OCI-LY3 (cell line): ENCODE results near the gene CLEC18C.
"Not testable (repeated sequence)": the region's sequence is repeated elsewhere in the genome, so short reads cannot be mapped to it uniquely, and the experiment has no call there.

Experiments
- H2AFZ ChIP-seq: fragments of 200-600, 300-600 bp; shearing (Covaris generic); 2 replicates; pipeline ENCODE4 v1.6.0; 2014; ENCODE audit warnings: antibody characterized with exemption, low read depth, low read length
- H3K27ac ChIP-seq: fragments of 200-600, 300-600 bp; sonication (generic); 2 replicates; pipeline ENCODE4 v1.5.1; 2014; ENCODE audit warnings: mild to moderate bottlenecking, low read length, moderate library complexity, mixed read lengths
- H3K27me3 ChIP-seq: fragments of 200-600, 300-600 bp; sonication (generic); 2 replicates; pipeline ENCODE4 v1.6.1; 2014; ENCODE audit warnings: low read depth, low read length, mixed read lengths
- H3K36me3 ChIP-seq: fragments of 200-600, 300-600 bp; sonication (generic); replicated peaks from 2 replicates; pipeline ENCODE3; 2014; ENCODE audit warnings: low read depth, low read length, mixed read lengths
- H3K4me1 ChIP-seq: fragments of 300-600, 200-600 bp; sonication (generic); 2 replicates; pipeline ENCODE4 v1.6.1; 2014; ENCODE audit warnings: low read length, mixed read lengths
- H3K4me2 ChIP-seq: fragments of 200-600, 300-600 bp; sonication (generic); 2 replicates; pipeline ENCODE4 v1.6.1; 2014; ENCODE audit warnings: low read length, mixed read lengths
- H3K4me3 ChIP-seq: fragments of 300-600, 200-600 bp; sonication (generic); 2 replicates; pipeline ENCODE4 v1.5.1; 2014; ENCODE audit warnings: antibody characterized with exemption, mild to moderate bottlenecking, low read length, moderate library complexity
- H3K79me2 ChIP-seq: fragments of 300-600, 200-600 bp; shearing (Covaris generic); 2 replicates; pipeline ENCODE4 v1.6.1; 2014; ENCODE audit warnings: mild to moderate bottlenecking, low read length, mixed read lengths
- H3K9ac ChIP-seq: fragments of 300-600, 200-600 bp; shearing (Covaris generic); 2 replicates; pipeline ENCODE4 v1.6.0; 2014; ENCODE audit warnings: mild to moderate bottlenecking, low read length, moderate library complexity
- H3K9me3 ChIP-seq: fragments of 200-600, 300-600 bp; shearing (Covaris generic); 2 replicates; pipeline ENCODE4 v1.6.1; 2014; ENCODE audit warnings: low read length, mixed read lengths; ENCODE audit not compliant: insufficient read depth
- H4K20me1 ChIP-seq: fragments of 200-600, 300-600 bp; sonication (generic); 2 replicates; pipeline ENCODE4 v1.6.1; 2016; ENCODE audit warnings: low read length, mixed read lengths; ENCODE audit not compliant: insufficient read depth

CLEC18C gene

GRCh38 chr16:70218586-70218985 lies 45.0 kb downstream of the CLEC18C start:
- not testable (repeated sequence) for H3K9me3 ChIP-seq, H3K79me2 ChIP-seq, H3K36me3 ChIP-seq, H3K4me2 ChIP-seq, H4K20me1 ChIP-seq, H2AFZ ChIP-seq, H3K27ac ChIP-seq, H3K4me3 ChIP-seq, H3K4me1 ChIP-seq, H3K9ac ChIP-seq, H3K27me3 ChIP-seq

- H3K4me2 ChIP-seq, H2AFZ ChIP-seq, H3K27me3 ChIP-seq, H3K79me2 ChIP-seq, H3K9ac ChIP-seq, H4K20me1 ChIP-seq, H3K4me1 ChIP-seq, H3K4me3 ChIP-seq, H3K36me3 ChIP-seq, H3K9me3 ChIP-seq, H3K27ac ChIP-seq: not testable (repeated sequence)
These were observed 49.0 kb downstream of the CLEC18C start for GRCh38 chr16:70222574-70222973.

GRCh38 chr16:70223216-70223615 lies 49.6 kb downstream of the CLEC18C start:
- not testable (repeated sequence) for H3K79me2 ChIP-seq, H3K27me3 ChIP-seq, H3K27ac ChIP-seq, H3K4me1 ChIP-seq, H3K9me3 ChIP-seq, H3K9ac ChIP-seq, H4K20me1 ChIP-seq, H2AFZ ChIP-seq, H3K36me3 ChIP-seq, H3K4me2 ChIP-seq, H3K4me3 ChIP-seq

- not testable (repeated sequence) for H3K9ac ChIP-seq, H3K4me3 ChIP-seq, H3K36me3 ChIP-seq, H3K79me2 ChIP-seq, H2AFZ ChIP-seq, H3K27ac ChIP-seq, H3K9me3 ChIP-seq, H3K4me2 ChIP-seq, H4K20me1 ChIP-seq, H3K4me1 ChIP-seq, H3K27me3 ChIP-seq
These were observed 50.5 kb downstream of the CLEC18C start for GRCh38 chr16:70223971-70224513.

GRCh38 chr16:70224645-70225044 lies 51.1 kb downstream of the CLEC18C start:
- not testable (repeated sequence) for H3K79me2 ChIP-seq, H3K27me3 ChIP-seq, H3K36me3 ChIP-seq, H3K9me3 ChIP-seq, H3K27ac ChIP-seq, H2AFZ ChIP-seq, H3K4me3 ChIP-seq, H3K4me2 ChIP-seq, H4K20me1 ChIP-seq, H3K4me1 ChIP-seq, H3K9ac ChIP-seq

GRCh38 chr16:70225430-70225829 lies 51.8 kb downstream of the CLEC18C start:
- not testable (repeated sequence) for H3K9me3 ChIP-seq, H3K79me2 ChIP-seq, H3K27me3 ChIP-seq, H3K4me1 ChIP-seq, H3K27ac ChIP-seq, H2AFZ ChIP-seq, H4K20me1 ChIP-seq, H3K4me2 ChIP-seq, H3K36me3 ChIP-seq, H3K9ac ChIP-seq, H3K4me3 ChIP-seq

- not testable (repeated sequence) for H3K4me1 ChIP-seq, H4K20me1 ChIP-seq, H3K9me3 ChIP-seq, H3K27ac ChIP-seq, H3K36me3 ChIP-seq, H3K27me3 ChIP-seq, H3K79me2 ChIP-seq, H3K9ac ChIP-seq, H3K4me2 ChIP-seq, H3K4me3 ChIP-seq, H2AFZ ChIP-seq
These were observed 52.4 kb downstream of the CLEC18C start for GRCh38 chr16:70226024-70226423.

- not testable (repeated sequence) for H2AFZ ChIP-seq, H3K4me3 ChIP-seq, H3K79me2 ChIP-seq, H3K4me1 ChIP-seq, H3K27me3 ChIP-seq, H3K9me3 ChIP-seq, H3K4me2 ChIP-seq, H3K36me3 ChIP-seq, H4K20me1 ChIP-seq, H3K9ac ChIP-seq, H3K27ac ChIP-seq
These were observed 58.2 kb downstream of the CLEC18C start for GRCh38 chr16:70231831-70232230.
